Activated T-cell treated with anti-CD3 and anti-CD28 coated beads, Interleukin-2, amount 50 U/mL, for 1 hour (primary cell): ENCODE results near the gene AFAP1.

Experiments used
- DNase-seq: peaks from one replicate; pipeline ENCODE4 v3.0.0-alpha.2; 2020

Gene AFAP1

GRCh38 chr4:7801001-7801400 is 138.7 kb downstream of the AFAP1 start:
- DNase-seq = no peak

DNA sequence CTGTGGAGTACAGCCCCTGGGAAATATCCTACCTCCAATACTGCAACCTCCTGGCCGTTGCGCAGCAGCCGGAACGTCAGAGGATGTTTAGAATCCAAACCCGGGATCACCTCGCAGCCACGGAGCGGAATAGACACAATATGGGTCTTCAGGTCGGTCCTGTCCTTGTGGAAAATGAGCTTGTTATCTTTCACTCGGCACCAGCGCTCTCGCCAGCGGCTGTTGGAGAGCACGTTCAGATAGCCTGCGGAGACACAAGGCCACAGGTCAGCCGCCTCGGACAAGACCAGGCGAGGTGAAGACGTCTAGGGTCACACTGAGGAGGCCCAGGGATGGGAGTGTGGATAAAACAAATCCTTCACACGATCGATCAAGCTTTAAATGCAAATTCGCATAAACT is 139.3 kb downstream of the AFAP1 start:
- DNase-seq = no peak

- no peak for DNase-seq
Observed at GRCh38 chr4:7799736-7800135, 139.9 kb downstream of the AFAP1 start.

DNA sequence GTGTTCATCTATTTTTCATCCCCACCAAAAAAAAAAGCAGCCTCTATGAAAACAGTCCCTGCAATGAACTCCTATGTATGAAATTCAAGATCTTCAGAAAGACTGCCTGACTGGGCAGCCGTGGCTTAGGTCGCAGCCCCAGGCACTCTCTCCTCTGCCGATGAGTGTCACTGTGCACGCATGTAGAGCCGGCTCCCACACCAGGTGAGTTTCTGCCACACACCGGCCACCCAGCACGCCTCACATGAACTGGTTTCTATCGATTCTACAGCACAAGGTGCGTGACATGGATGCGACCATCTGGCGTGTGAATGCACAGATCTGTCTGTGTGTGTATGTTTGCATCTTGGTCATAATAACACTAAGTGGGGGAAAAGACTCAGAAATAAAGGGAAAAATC is 140.4 kb downstream of the AFAP1 start:
- DNase-seq = no peak

DNA sequence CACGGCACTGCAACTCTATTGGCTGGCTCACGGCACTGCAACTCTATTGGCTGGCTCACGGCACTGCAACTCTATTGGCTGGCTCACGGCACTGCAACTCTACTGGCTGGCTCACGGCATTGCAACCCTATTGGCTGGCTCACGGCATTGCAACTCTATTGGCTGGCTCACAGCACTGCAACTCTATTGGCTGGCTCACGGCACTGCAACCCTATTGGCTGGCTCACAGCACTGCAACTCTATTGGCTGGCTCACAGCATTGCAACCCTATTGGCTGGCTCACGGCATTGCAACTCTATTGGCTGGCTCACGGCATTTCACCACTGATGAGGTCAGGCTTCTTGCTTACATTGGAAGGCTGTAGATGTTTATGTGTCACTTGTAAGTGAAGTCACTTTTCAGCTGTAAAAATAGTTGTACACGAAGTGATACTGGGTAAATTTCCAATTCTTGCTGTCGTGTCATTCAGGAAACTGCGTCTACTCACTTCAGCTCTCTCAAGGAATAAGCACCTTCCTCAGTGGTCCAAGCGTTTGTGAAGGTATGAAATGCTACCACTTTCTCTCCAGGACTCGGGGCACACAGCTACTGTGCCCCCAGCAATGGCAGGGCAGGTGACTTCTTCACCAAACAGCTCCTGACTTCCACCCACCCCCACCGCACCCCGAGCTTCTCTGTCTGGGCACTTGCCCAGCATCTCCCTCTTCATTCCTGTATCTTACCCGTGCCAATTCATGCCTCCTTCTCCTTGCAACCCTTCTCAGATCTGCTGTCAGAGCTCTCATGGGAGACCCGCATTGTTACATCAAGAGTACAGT is 141.3 kb downstream of the AFAP1 start:
- DNase-seq = no peak

GRCh38 chr4:7797330-7797729 is 142.3 kb downstream of the AFAP1 start:
- no peak for DNase-seq

DNA sequence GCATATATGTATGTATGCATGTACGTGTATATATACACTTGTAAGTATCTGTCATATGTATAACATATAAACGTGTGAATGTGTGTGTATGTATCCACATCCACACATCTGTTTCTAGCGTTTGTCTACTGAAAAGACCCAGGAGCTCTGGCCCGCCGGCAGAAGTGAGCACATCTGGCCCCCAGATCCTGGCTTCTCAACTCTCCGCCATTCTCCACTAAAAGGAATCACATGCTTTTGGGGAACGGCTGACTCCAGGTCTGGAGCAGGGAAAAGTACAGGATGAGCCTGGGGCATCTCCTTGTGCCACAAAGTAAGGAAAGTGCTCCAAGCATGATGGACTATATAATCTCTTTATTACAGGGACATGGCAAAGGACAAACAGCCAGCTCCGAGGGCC is 143.7 kb downstream of the AFAP1 start:
- no peak for DNase-seq

DNA sequence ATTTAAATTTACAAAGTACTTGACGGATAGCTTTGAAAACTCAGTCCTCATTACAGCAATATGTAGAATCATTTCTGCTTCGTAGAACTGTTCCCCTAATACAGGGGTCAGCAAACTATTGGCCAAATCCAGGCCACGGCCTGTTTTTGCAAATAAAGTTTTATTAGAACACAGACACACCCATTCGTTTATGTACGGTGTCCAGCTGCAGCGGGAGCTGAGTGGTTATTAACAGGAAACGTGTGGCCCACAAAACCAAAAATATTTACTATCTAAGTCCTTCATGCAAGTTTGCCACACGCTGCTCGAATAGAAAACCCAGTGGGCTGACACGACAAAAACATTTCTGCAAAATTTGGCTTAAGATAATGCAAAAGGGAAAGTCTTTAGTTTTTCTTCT is 146.5 kb downstream of the AFAP1 start:
- DNase-seq = no peak

- DNase-seq = no peak
Observed at GRCh38 chr4:7792616-7793015, 147.0 kb downstream of the AFAP1 start.

DNA sequence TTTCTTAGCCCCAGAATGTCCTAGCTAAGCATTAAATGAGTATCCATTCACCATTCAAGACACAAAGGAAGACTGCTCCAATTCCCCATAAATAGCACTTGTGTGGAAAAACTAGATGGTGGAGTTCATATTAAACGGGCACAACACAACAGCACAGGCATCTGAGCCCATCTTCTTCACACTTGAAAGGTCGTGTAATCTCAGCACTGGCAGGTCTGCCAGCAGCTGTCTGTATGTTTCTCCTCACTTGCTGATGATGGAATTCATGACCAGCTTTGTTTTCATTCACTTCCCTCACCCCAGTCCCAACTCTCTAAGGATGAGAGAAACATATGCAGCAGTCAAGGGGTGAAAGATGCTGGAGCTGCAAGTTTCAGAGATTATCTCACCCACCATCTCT is 148.7 kb downstream of the AFAP1 start:
- no peak for DNase-seq

DNA sequence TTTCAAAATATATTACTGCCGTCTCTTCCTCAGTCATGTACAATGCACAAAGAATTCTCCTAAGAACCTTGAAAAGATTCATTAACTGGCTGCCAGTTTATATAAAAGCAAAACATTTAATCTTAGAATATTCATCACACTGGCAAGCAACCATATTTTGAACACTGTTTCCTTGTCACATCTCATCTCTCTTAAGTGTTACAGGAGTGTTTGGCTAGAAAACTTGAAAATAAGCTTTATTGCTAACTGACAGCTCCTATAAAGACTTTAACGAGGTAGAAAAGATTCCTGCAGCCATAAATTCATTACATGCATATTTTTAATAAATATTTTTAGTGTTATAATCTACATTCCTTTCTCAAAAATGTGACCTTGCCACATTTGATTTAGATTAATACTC is 149.6 kb downstream of the AFAP1 start:
- no peak for DNase-seq

- no peak for DNase-seq
Observed at GRCh38 chr4:7788694-7789425, 150.8 kb downstream of the AFAP1 start.

GRCh38 chr4:7788193-7788592 is 151.5 kb downstream of the AFAP1 start:
- no peak for DNase-seq

GRCh38 chr4:7787681-7788141 is 151.9 kb downstream of the AFAP1 start:
- no peak for DNase-seq

GRCh38 chr4:7787067-7787466 is 152.6 kb downstream of the AFAP1 start:
- no peak for DNase-seq

DNA sequence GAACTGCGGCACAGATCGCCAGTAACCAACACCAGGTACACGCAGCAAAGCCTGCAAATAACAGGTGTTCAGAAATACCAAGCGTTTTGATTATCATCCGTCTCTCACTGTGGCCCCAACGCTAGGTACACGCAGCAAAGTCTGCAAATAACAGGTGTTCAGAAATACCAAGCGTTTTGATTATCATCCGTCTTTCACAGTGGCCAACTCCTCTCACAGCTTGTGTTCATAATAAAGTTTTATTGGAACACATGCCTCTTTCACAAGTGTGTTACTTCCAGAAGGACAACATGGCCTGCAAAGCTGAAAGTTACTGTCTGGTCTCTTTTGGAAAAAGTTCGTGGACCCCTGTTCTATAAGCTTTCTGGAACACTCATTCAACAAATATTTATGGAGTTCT is 153.1 kb downstream of the AFAP1 start:
- no peak for DNase-seq

- no peak for DNase-seq
Observed at GRCh38 chr4:7786040-7786439, 153.6 kb downstream of the AFAP1 start.

DNA sequence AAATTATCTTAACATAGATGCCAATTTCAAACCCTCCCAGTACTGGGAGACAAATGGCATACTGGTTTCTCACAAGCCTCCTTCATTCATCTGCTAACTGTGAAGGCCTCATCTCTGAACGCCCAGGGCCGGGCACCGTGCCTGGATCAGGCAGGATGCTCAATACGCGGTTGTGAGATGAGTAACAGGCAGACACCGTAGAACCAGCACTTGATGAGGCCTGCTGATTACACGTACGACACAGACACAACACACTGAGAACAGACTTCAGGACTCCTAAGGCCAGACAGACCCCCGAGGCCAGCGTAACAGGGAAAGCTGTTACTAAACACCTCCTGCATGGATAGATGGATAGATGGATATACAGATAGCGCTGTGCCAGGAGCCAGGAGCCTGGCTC is 154.6 kb downstream of the AFAP1 start:
- DNase-seq = no peak

- no peak for DNase-seq
Observed at GRCh38 chr4:7784131-7784870, 155.4 kb downstream of the AFAP1 start.

DNA sequence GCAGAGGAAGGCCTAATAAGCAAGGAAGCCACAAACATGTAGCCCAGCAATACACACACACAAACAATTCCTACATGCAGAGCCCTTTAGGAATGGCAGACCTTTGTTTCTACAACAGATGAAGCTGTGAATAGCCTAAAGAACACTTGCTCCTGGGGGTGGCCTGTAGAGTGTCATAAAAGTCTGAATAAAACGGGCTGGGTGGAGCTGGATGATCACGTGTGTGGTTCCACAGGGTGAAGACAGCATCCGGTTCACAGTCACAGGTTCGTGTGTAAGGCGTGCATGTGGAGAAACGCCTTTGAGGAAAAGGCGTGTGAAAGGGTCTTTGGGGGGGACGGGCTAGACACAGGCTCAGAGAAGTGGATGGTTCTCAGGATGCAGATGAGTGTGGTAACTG is 156.1 kb downstream of the AFAP1 start:
- no peak for DNase-seq

- no peak for DNase-seq
Observed at GRCh38 chr4:7782783-7783182, 156.9 kb downstream of the AFAP1 start.

DNA sequence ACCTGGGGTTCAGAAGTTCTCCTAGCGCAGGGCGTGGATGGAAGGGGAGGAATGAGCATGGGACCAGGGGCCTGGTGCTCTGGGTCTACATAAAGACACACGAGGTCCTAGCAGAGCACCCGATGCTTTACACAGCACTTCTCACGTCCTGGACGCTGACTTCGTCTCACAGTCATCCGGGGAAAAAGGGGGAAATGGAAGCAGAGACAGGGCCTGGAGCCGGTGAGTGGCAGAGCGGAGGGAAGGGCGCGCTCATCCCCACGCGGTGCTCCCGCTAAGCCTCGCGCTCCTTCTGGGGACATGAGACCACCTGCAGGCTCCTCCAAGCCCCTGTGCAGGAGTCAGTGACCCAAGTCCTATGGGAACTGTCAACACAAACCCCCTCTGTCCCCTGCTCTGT is 157.7 kb downstream of the AFAP1 start:
- no peak for DNase-seq

GRCh38 chr4:7781366-7781765 is 158.3 kb downstream of the AFAP1 start:
- DNase-seq = no peak
